ENCODE measurements around the gene PARM1. TPM values are rescaled to one million over a fixed set of nuclear protein-coding genes. Genes with fewer than 3 reads are reported as not detected.

Gene PARM1
- polyA plus RNA-seq, 3 donors = 0.06 to 0.54 (median 0.27) TPM

DNA sequence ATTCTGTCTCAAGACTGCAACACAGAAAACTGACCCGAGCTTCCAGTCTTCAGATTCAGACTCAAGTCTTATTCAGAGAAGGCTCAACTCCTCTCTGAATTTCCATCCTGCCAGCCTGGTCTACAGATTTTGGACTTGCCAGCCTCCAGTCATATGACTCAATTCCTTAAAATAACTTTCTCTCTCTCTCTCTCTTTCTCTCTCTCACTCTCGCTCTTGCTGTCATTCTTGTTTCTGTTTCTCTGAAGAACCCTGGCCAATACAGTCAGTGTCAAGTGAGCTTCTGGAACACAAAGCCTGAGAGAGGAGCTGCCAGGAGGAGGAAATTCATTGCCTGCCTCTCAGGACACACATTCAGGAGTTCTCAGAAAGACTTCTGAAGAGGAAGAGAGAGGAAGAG lies 154.9 kb downstream of the PARM1 start:
- intact Hi-C loops (cut with micrococcal nuclease) = no loop called here
- no peaks in the 10 kb centered on the region for H3K79me2 ChIP-seq (ENCODE audit: insufficient read depth, low read length)
- H4K20me1 ChIP-seq (ENCODE audit: insufficient read depth, low read length) = no peaks in the 10 kb centered on the region
- H3K4me1 ChIP-seq (ENCODE audit: control insufficient read depth in 1 of 2, insufficient read depth in 2 of 2, low read length in 2 of 2) = no peaks in the 10 kb centered on the region
- no peak overlapping the region for H3K4me3 ChIP-seq (replicated peaks in 1 of 3; ENCODE audit: low read depth in 2 of 3, low read length in 3 of 3)
- H3K9me3 ChIP-seq (replicated peaks in 1 of 2; ENCODE audit: control insufficient read depth in 1 of 2, insufficient read depth in 1 of 2, low read length in 2 of 2) = peaks cover 0 to 8% of the 10 kb centered on the region in 2 donors
- Mint-ChIP-seq H3K27ac (no peak overlapping the region), H3K4me1 (no peaks in the 10 kb centered on the region), H3K36me3 (no peaks in the 10 kb centered on the region), H3K9me3 (peaks cover 0 to 6% (median 0%) of the 10 kb centered on the region in 7 donors), H3K4me3 (no peak overlapping the region), H3K27me3 (ENCODE audit: low read depth in 3 of 3) (no peaks in the 10 kb centered on the region)
- H3K4me2 ChIP-seq (replicated peaks; ENCODE audit: extremely low read depth, low read length, poor library complexity, severe bottlenecking) = no peak overlapping the region
- no peak overlapping the region for H2AFZ ChIP-seq (ENCODE audit: insufficient read depth, low read depth, low read length, poor library complexity, severe bottlenecking)
- no peaks in the 10 kb centered on the region for H3K27me3 ChIP-seq (ENCODE audit: control insufficient read depth in 2 of 2, insufficient read depth in 2 of 2, low read length in 2 of 2)
- TF ChIP-seq, protein P1, sequence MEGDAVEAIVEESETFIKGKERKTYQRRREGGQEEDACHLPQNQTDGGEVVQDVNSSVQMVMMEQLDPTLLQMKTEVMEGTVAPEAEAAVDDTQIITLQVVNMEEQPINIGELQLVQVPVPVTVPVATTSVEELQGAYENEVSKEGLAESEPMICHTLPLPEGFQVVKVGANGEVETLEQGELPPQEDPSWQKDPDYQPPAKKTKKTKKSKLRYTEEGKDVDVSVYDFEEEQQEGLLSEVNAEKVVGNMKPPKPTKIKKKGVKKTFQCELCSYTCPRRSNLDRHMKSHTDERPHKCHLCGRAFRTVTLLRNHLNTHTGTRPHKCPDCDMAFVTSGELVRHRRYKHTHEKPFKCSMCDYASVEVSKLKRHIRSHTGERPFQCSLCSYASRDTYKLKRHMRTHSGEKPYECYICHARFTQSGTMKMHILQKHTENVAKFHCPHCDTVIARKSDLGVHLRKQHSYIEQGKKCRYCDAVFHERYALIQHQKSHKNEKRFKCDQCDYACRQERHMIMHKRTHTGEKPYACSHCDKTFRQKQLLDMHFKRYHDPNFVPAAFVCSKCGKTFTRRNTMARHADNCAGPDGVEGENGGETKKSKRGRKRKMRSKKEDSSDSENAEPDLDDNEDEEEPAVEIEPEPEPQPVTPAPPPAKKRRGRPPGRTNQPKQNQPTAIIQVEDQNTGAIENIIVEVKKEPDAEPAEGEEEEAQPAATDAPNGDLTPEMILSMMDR (IDR thresholded peaks at IDR 0.05) = no peak
- no peak overlapping the region for H3K27ac ChIP-seq (ENCODE audit: low read depth in 1 of 2, low read length in 2 of 2)
- H3K9ac ChIP-seq (ENCODE audit: insufficient read depth, low read length, poor library complexity, severe bottlenecking) = no peak overlapping the region
- 100% methylated on average over 1 of the region's 2 CpGs for WGBS (ENCODE audit: insufficient coverage)
- no peak for DNase-seq
- no peaks in the 10 kb centered on the region for H3K36me3 ChIP-seq (replicated peaks in 1 of 2; ENCODE audit: control insufficient read depth in 1 of 2, insufficient read depth in 2 of 2, low read length in 2 of 2)

DNA sequence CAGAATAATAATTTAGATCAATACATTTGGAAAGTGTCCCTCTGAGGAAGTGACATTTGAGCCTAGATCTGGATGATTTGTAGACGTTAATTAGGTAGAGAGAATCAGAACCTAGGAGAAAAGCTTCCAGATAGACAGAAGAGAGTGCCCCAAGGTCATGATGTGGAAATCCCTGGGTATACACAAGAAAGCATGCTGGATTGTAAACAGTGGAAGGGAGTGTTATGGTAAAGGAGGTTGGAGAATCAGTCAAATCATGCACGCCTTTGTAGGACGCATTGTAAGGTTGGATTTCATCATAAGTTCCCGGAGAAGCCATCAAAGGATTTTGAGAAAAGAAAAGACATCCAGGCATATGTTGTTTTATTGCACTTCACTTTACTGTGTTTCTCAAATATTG lies 156.3 kb downstream of the PARM1 start:
- H3K79me2 ChIP-seq (ENCODE audit: insufficient read depth, low read length) = no peaks in the 10 kb centered on the region
- intact Hi-C loops (cut with micrococcal nuclease) = no loop called here
- Mint-ChIP-seq H3K36me3 (no peaks in the 10 kb centered on the region), H3K4me1 (no peaks in the 10 kb centered on the region), H3K27ac (no peak overlapping the region), H3K9me3 (peaks cover 0 to 3% (median 0%) of the 10 kb centered on the region in 7 donors), H3K4me3 (no peak overlapping the region), H3K27me3 (ENCODE audit: low read depth in 3 of 3) (peaks cover 0 to 3% (median 0%) of the 10 kb centered on the region in 3 donors)
- 62% methylated on average over 1 of the region's 4 CpGs for WGBS (ENCODE audit: insufficient coverage)
- no peak overlapping the region for H3K4me2 ChIP-seq (replicated peaks; ENCODE audit: extremely low read depth, low read length, poor library complexity, severe bottlenecking)
- no peak for DNase-seq
- no peaks in the 10 kb centered on the region for H3K4me1 ChIP-seq (ENCODE audit: control insufficient read depth in 1 of 2, insufficient read depth in 2 of 2, low read length in 2 of 2)
- H3K27ac ChIP-seq (ENCODE audit: low read depth in 1 of 2, low read length in 2 of 2) = no peak overlapping the region
- H3K36me3 ChIP-seq (replicated peaks in 1 of 2; ENCODE audit: control insufficient read depth in 1 of 2, insufficient read depth in 2 of 2, low read length in 2 of 2) = no peaks in the 10 kb centered on the region
- no peak overlapping the region for H3K4me3 ChIP-seq (replicated peaks in 1 of 3; ENCODE audit: low read depth in 2 of 3, low read length in 3 of 3)
- H4K20me1 ChIP-seq (ENCODE audit: insufficient read depth, low read length) = no peaks in the 10 kb centered on the region
- no peak overlapping the region for H3K9ac ChIP-seq (ENCODE audit: insufficient read depth, low read length, poor library complexity, severe bottlenecking)
- H2AFZ ChIP-seq (ENCODE audit: insufficient read depth, low read depth, low read length, poor library complexity, severe bottlenecking) = no peak overlapping the region
- H3K27me3 ChIP-seq (ENCODE audit: control insufficient read depth in 2 of 2, insufficient read depth in 2 of 2, low read length in 2 of 2) = no peaks in the 10 kb centered on the region
- H3K9me3 ChIP-seq (replicated peaks in 1 of 2; ENCODE audit: control insufficient read depth in 1 of 2, insufficient read depth in 1 of 2, low read length in 2 of 2) = peaks cover 0 to 8% of the 10 kb centered on the region in 2 donors
- TF ChIP-seq, protein P1 (IDR thresholded peaks at IDR 0.05) = no peak
